Endothelial cell of umbilical vein (primary cell): ENCODE data around the gene METTL25. TPM values are rescaled to one million over a fixed set of nuclear protein-coding genes. Genes with fewer than 3 reads are reported as not detected.

Source experiments
- BruUV-seq: library from RNA; stranded (reverse); fragments of 400-500 nt; replicated peaks from 2 replicates; lab custom pipeline; 2021; lab: Mats Ljungman, UMichigan
- CTCF ChIA-PET: fragments of 300-600, 350-600 bp; sonication (Branson Sonifier 250); formaldehyde crosslinking; loops from one replicate; lab custom pipeline; 2021; ENCODE audit warnings: antibody characterized with exemption, inconsistent platforms; lab: Charles Lee
- POLR2A ChIA-PET: fragments of 300-600, 350-600 bp; sonication (Branson Sonifier 250); formaldehyde crosslinking; loops from one replicate; lab custom pipeline; 2021; ENCODE audit warnings: antibody characterized with exemption, inconsistent platforms; lab: Charles Lee
- DNase-seq: peaks from one replicate; pipeline ENCODE4 v3.0.0-alpha.2; 2011; ENCODE audit warnings: low read depth, low spot score
- FAIRE-seq: peaks from 2 replicates; lab custom pipeline; 2011; peaks lifted over from hg19 to GRCh38; lab: Jason Lieb, UNC
- H2AFZ ChIP-seq: 2 replicates; pipeline ENCODE4 v1.6.0; 2012; ENCODE audit warnings: low read depth, low read length, control low read depth, inconsistent platforms
- H3K27ac ChIP-seq: 2 replicates; pipeline ENCODE4 v1.5.1; 2011; ENCODE audit warnings: low read depth, mild to moderate bottlenecking, control low read depth, low read length, moderate library complexity; ENCODE audit not compliant: insufficient read depth
- H3K27me3 ChIP-seq, 2 experiments: 2 replicates each; pipeline versions ENCODE4 v1.6.0 to v1.6.1; 2011; ENCODE audit warnings: low read length in 2 of 2, mixed read lengths in 1 of 2; ENCODE audit not compliant: control insufficient read depth in 2 of 2, insufficient read depth in 2 of 2
- H3K36me3 ChIP-seq, 2 experiments: 2 replicates in 1 of 2; 3 replicates in 1 of 2; pipeline ENCODE4 v1.5.1; 2011; ENCODE audit warnings: low read length in 2 of 2, mild to moderate bottlenecking in 1 of 2, moderate library complexity in 1 of 2; ENCODE audit not compliant: control insufficient read depth in 2 of 2, insufficient read depth in 2 of 2; ENCODE audit errors: extremely low read depth in 1 of 2
- H3K4me1 ChIP-seq: 3 replicates; pipeline ENCODE4 v1.5.1; 2011; ENCODE audit warnings: mild to moderate bottlenecking, low read length; ENCODE audit not compliant: control insufficient read depth, insufficient read depth; ENCODE audit errors: extremely low read depth
- H3K4me2 ChIP-seq: 2 replicates; pipeline ENCODE4 v1.6.1; 2011; ENCODE audit warnings: low read length, control low read depth, mixed read lengths; ENCODE audit not compliant: insufficient read depth
- H3K4me3 ChIP-seq, 3 experiments: fragments of 200-600 bp in 1 of 3; sonication (generic), shearing (Covaris generic) in 1 of 3; replicated peaks in 1 of 3; 2 replicates each; pipeline ENCODE4 v1.5.1; 2011 to 2016; ENCODE audit warnings: control low read depth in 3 of 3, low read length in 3 of 3, mild to moderate bottlenecking in 2 of 3, inconsistent platforms in 1 of 3, low read depth in 1 of 3, moderate library complexity in 1 of 3; ENCODE audit not compliant: insufficient read depth in 1 of 3
- H3K79me2 ChIP-seq: 2 replicates; pipeline ENCODE4 v1.6.0; 2012; ENCODE audit warnings: low read length, inconsistent platforms; ENCODE audit not compliant: control insufficient read depth, insufficient read depth
- H3K9ac ChIP-seq: replicated peaks from 2 replicates; pipeline ENCODE3; 2011; ENCODE audit warnings: low read length, control low read depth; ENCODE audit not compliant: insufficient read depth; ENCODE audit errors: extremely low read depth
- H3K9me1 ChIP-seq: replicated peaks from 3 replicates; pipeline ENCODE4 v1.6.0; 2011; ENCODE audit warnings: mild to moderate bottlenecking, low read length; ENCODE audit not compliant: control insufficient read depth, insufficient read depth; ENCODE audit errors: extremely low read depth
- H3K9me3 ChIP-seq: replicated peaks from 2 replicates; pipeline ENCODE4 v1.5.1; 2012; ENCODE audit warnings: low read length, inconsistent platforms; ENCODE audit not compliant: control insufficient read depth, insufficient read depth
- H4K20me1 ChIP-seq: replicated peaks from 2 replicates; pipeline ENCODE3; 2011; ENCODE audit warnings: mild to moderate bottlenecking, low read length; ENCODE audit not compliant: control insufficient read depth, insufficient read depth; ENCODE audit errors: extremely low read depth
- FOS ChIP-seq: IDR thresholded peaks from 2 replicates; pipeline ENCODE4 v1.6.1; 2011; ENCODE audit warnings: mild to moderate bottlenecking, low read length, moderate library complexity, borderline replicate concordance; ENCODE audit not compliant: insufficient read depth
- GATA2 ChIP-seq: IDR thresholded peaks from 2 replicates; pipeline ENCODE4 v1.7.0; 2011; ENCODE audit warnings: low read depth, mild to moderate bottlenecking, moderate library complexity, mixed read lengths, low read length; ENCODE audit not compliant: insufficient read length, insufficient read depth
- MAX ChIP-seq: IDR thresholded peaks from 2 replicates; pipeline ENCODE4 v1.6.1; 2011; ENCODE audit not compliant: insufficient read depth, insufficient read length
- MYC ChIP-seq: IDR thresholded peaks from one replicate; pipeline ENCODE4 v1.6.1; 2011; ENCODE audit warnings: mild to moderate bottlenecking, low read depth, low read length
- POLR2A ChIP-seq: IDR thresholded peaks from 2 replicates; pipeline ENCODE4 v1.6.1; 2012; ENCODE audit warnings: low read depth, mild to moderate bottlenecking, control low read depth, low read length
- dilution Hi-C: fragments of 300-500 bp; cut with MboI; formaldehyde crosslinking; loops from one replicate; pipeline ENCODE4 v1.15.0; 2019; ENCODE audit warnings: low sequenced_read_pairs; ENCODE audit not compliant: extremely low pct_ligation_motif_present
- intact Hi-C: fragments of 100-400 bp; cut with micrococcal nuclease; formaldehyde crosslinking; loops from one replicate; pipeline ENCODE4 v1.10.0; 2022
- polyA plus RNA-seq, 4 experiments: library from polyadenylated mRNA; depleted of rRNA in 3 of 4; stranded (reverse) in 3 of 4; unstranded in 1 of 4; fragments of >200 nt; gene quantifications; 2 replicates each; pipeline versions ENCODE4 v1.2.1 to v1.2.3, GENCODE V29; 2011 to 2012; ENCODE audit warnings: missing spikeins in 1 of 4
- total RNA-seq: library from RNA; stranded (reverse); gene quantifications from 2 replicates; pipeline ENCODE4 v1.2.3, GENCODE V29; 2021
- TF ChIP-seq, protein P1 (sequence below), 2 donors: IDR thresholded peaks; 1 replicate in 1 of 2; 2 replicates in 1 of 2; pipeline ENCODE4 v1.5.1; 2011; ENCODE audit warnings: low read length in 2 of 2, mild to moderate bottlenecking in 2 of 2, moderate library complexity in 2 of 2, control low read depth in 1 of 2, inconsistent platforms in 1 of 2, low read depth in 1 of 2; ENCODE audit not compliant: insufficient read depth in 1 of 2; ENCODE audit errors: extremely low read depth in 1 of 2

The METTL25 gene
- total and polyA plus RNA-seq, 2 donors (not counting 3 experiments of a cell fraction or from before 2014, with no cell fraction given): 6.5 to 8.5 TPM

DNA sequence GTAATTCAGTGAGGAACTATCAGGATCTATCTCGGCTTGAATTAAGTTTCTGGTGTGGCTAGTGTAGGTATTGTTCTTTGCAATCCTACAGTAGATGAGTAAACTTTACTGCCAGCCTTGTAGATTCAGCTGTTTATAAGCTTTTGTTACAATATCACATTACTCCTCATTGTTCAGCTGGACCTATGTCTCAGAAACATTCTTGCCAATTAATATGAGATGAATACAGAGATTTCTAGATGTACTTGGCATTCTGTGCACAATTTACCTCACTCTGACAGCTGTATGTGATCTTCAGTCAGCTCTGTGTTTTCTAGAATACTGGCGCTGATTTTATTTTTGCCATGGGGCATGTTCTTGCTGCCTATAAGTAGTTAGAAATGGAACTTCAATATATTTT is 55.7 kb downstream of the METTL25 start:
- POLR2A ChIA-PET: no interaction called here
- Histone ChIP-seq H3K9me3 (no peaks in the 10 kb centered on the region), H4K20me1 (no peaks in the 10 kb centered on the region), H3K36me3 (no peaks in the 10 kb centered on the region), H3K4me2 (no peak overlapping the region), H3K27ac (no peak overlapping the region), H3K27me3 (no peaks in the 10 kb centered on the region), H3K79me2 (no peaks in the 10 kb centered on the region), H3K4me3 (no peak overlapping the region), H3K9me1 (no peaks in the 10 kb centered on the region), H2AFZ (no peak overlapping the region), H3K4me1 (peaks cover 5% of the 10 kb centered on the region), H3K9ac (no peak overlapping the region)
- BruUV-seq: no TSS peak
- intact Hi-C loops: no loop called here
- FAIRE-seq (no peak), DNase-seq (peak; percentile 75)
- TF ChIP-seq MYC (no peak), MAX (no peak), FOS (no peak), POLR2A (no peak)
- TF ChIP-seq, protein P1, sequence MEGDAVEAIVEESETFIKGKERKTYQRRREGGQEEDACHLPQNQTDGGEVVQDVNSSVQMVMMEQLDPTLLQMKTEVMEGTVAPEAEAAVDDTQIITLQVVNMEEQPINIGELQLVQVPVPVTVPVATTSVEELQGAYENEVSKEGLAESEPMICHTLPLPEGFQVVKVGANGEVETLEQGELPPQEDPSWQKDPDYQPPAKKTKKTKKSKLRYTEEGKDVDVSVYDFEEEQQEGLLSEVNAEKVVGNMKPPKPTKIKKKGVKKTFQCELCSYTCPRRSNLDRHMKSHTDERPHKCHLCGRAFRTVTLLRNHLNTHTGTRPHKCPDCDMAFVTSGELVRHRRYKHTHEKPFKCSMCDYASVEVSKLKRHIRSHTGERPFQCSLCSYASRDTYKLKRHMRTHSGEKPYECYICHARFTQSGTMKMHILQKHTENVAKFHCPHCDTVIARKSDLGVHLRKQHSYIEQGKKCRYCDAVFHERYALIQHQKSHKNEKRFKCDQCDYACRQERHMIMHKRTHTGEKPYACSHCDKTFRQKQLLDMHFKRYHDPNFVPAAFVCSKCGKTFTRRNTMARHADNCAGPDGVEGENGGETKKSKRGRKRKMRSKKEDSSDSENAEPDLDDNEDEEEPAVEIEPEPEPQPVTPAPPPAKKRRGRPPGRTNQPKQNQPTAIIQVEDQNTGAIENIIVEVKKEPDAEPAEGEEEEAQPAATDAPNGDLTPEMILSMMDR (IDR thresholded peaks at IDR 0.05; ENCODE audit: extremely low read depth in 1 of 2, insufficient read depth in 1 of 2, low read depth in 1 of 2, low read length in 2 of 2): no peak
- CTCF ChIA-PET: interaction anchor here (1.2 kb wide), 1 partner anchor 13 kb away, joined by 3 read pairs; no protein-coding TSS in a partner anchor
- dilution Hi-C loops: no loop called here

DNA sequence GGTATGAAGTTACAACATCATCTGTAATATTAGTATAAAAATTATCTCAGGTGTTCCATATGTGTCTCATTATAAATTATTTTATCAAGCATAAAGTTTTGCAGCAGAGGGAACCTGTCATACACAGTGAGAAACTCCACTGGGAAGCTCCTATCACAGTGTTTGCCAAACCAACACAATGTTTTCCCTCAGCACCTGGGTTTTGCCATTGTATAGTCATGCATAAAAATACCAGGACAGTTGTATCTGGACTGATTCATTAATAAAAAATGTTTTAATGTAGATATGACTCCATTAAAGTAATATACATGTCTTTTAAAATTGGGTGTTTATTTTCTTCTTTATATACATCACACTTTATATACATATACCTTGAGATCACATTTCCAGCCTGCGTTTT is 56.6 kb downstream of the METTL25 start:
- H3K9ac ChIP-seq: no peak overlapping the region
- H3K4me1 ChIP-seq: peaks cover 5% of the 10 kb centered on the region
- H2AFZ ChIP-seq: no peak overlapping the region
- DNase-seq: peak; percentile 17
- no peaks in the 10 kb centered on the region for H3K79me2 ChIP-seq
- H4K20me1 ChIP-seq: no peaks in the 10 kb centered on the region
- H3K9me3 ChIP-seq: no peaks in the 10 kb centered on the region
- dilution Hi-C loops (no loop called here), intact Hi-C loops (no loop called here)
- H3K27ac ChIP-seq: no peak overlapping the region
- H3K9me1 ChIP-seq: no peaks in the 10 kb centered on the region
- no peaks in the 10 kb centered on the region for H3K36me3 ChIP-seq
- TF ChIP-seq GATA2: no peak
- TF ChIP-seq, protein P1 (IDR thresholded peaks at IDR 0.05; ENCODE audit: extremely low read depth in 1 of 2, insufficient read depth in 1 of 2, low read depth in 1 of 2, low read length in 2 of 2): no peak
- CTCF ChIA-PET: interaction anchor here (1.2 kb wide), 1 partner anchor 12 kb away, joined by 3 read pairs; no protein-coding TSS in a partner anchor
- no peak for FAIRE-seq
- H3K4me3 ChIP-seq: no peak overlapping the region
- BruUV-seq: no TSS peak
- no peak overlapping the region for H3K4me2 ChIP-seq
- no peaks in the 10 kb centered on the region for H3K27me3 ChIP-seq
- POLR2A ChIA-PET: no interaction called here
